ENCODE measurements around the gene LRRC8E.
A peak's percentile ranks its signal among the peaks of the same experiment; 100 is the strongest.

LRRC8E gene

GRCh38 chr19:7900931-7901330, 12.6 kb downstream of the LRRC8E start:
- H3K4ac ChIP-seq (ENCODE audit: low read depth, low read length) = no peak overlapping the region
- no peaks in the 10 kb centered on the region for H3K27me3 ChIP-seq (ENCODE audit: insufficient read depth, low read length)
- no peak overlapping the region for H3K27ac ChIP-seq (ENCODE audit: low read depth, low read length)
- H3K36me3 ChIP-seq (ENCODE audit: control insufficient read depth in 1 of 2, insufficient read depth in 2 of 2, low read length in 2 of 2) = peaks cover 3 to 4% of the 10 kb centered on the region in 2 experiments
- no peak overlapping the region for H3K4me3 ChIP-seq (ENCODE audit: low read depth, low read length)
- DNase-seq = no peak
- H2AK5ac ChIP-seq (ENCODE audit: low read length) = no peak overlapping the region
- H4K8ac ChIP-seq (ENCODE audit: low read depth, low read length) = no peak overlapping the region
- no peak overlapping the region for H3K18ac ChIP-seq (ENCODE audit: low read length)
- H3K4me1 ChIP-seq (ENCODE audit: control insufficient read depth in 1 of 2, insufficient read depth in 2 of 2, low read length in 2 of 2) = peaks cover 13 to 15% of the 10 kb centered on the region in 2 experiments
- WGBS (ENCODE audit: extremely low coverage, insufficient coverage, insufficient read length) = no CpG with 5 or more reads among the region's 3 CpGs
- no peak overlapping the region for H2AFZ ChIP-seq (ENCODE audit: insufficient read depth, low read length, poor library complexity)
- H3K79me1 ChIP-seq (ENCODE audit: low read length) = peaks cover 16% of the 10 kb centered on the region
- no peak overlapping the region for H2BK120ac ChIP-seq (ENCODE audit: insufficient read depth, low read length, poor library complexity)
- H3K23ac ChIP-seq (ENCODE audit: low read length) = no peak overlapping the region
- peaks cover 17% of the 10 kb centered on the region for H3K79me2 ChIP-seq (ENCODE audit: control insufficient read depth, insufficient read depth, low read length, poor library complexity)
- no peak overlapping the region for H3K14ac ChIP-seq (ENCODE audit: low read length)
- peaks cover 2% of the 10 kb centered on the region for H3K9me3 ChIP-seq (ENCODE audit: insufficient read depth, low read depth, low read length)
- no peak overlapping the region for H4K91ac ChIP-seq (ENCODE audit: low read depth, low read length)
- H4K12ac ChIP-seq (ENCODE audit: low read depth, low read length) = no peak overlapping the region
- H2BK12ac ChIP-seq (ENCODE audit: low read length) = no peak overlapping the region
- H3K9ac ChIP-seq (ENCODE audit: low read length) = no peak overlapping the region
- H3K4me2 ChIP-seq (ENCODE audit: low read length) = no peak overlapping the region
- no peak overlapping the region for H2BK5ac ChIP-seq (ENCODE audit: low read depth, low read length, poor library complexity)

- no peaks in the 10 kb centered on the region for H3K27me3 ChIP-seq (ENCODE audit: insufficient read depth, low read length)
- no peak overlapping the region for H4K12ac ChIP-seq (ENCODE audit: low read depth, low read length)
- no peak overlapping the region for H2BK5ac ChIP-seq (ENCODE audit: low read depth, low read length, poor library complexity)
- no CpG with 5 or more reads among the region's 7 CpGs for WGBS (ENCODE audit: extremely low coverage, insufficient coverage, insufficient read length)
- peaks cover 4 to 6% of the 10 kb centered on the region in 2 experiments for H3K36me3 ChIP-seq (ENCODE audit: control insufficient read depth in 1 of 2, insufficient read depth in 2 of 2, low read length in 2 of 2)
- no peak overlapping the region for H3K18ac ChIP-seq (ENCODE audit: low read length)
- H3K9me3 ChIP-seq (ENCODE audit: insufficient read depth, low read depth, low read length) = peaks cover 2% of the 10 kb centered on the region
- peaks cover 17% of the 10 kb centered on the region for H3K79me2 ChIP-seq (ENCODE audit: control insufficient read depth, insufficient read depth, low read length, poor library complexity)
- no peak overlapping the region for H3K4me2 ChIP-seq (ENCODE audit: low read length)
- no peak overlapping the region for H2AFZ ChIP-seq (ENCODE audit: insufficient read depth, low read length, poor library complexity)
- no peak overlapping the region for H3K23ac ChIP-seq (ENCODE audit: low read length)
- no peak for DNase-seq
- no peak overlapping the region for H3K4ac ChIP-seq (ENCODE audit: low read depth, low read length)
- no peak overlapping the region for H3K14ac ChIP-seq (ENCODE audit: low read length)
- no peak overlapping the region for H4K91ac ChIP-seq (ENCODE audit: low read depth, low read length)
- no peak overlapping the region for H2AK5ac ChIP-seq (ENCODE audit: low read length)
- peaks cover 16% of the 10 kb centered on the region for H3K79me1 ChIP-seq (ENCODE audit: low read length)
- peaks cover 13 to 15% of the 10 kb centered on the region in 2 experiments for H3K4me1 ChIP-seq (ENCODE audit: control insufficient read depth in 1 of 2, insufficient read depth in 2 of 2, low read length in 2 of 2)
- H3K4me3 ChIP-seq (ENCODE audit: low read depth, low read length) = no peak overlapping the region
- H3K9ac ChIP-seq (ENCODE audit: low read length) = no peak overlapping the region
- no peak overlapping the region for H2BK12ac ChIP-seq (ENCODE audit: low read length)
- no peak overlapping the region for H2BK120ac ChIP-seq (ENCODE audit: insufficient read depth, low read length, poor library complexity)
- H3K27ac ChIP-seq (ENCODE audit: low read depth, low read length) = no peak overlapping the region
- H4K8ac ChIP-seq (ENCODE audit: low read depth, low read length) = no peak overlapping the region
Measured at GRCh38 chr19:7901337-7901736, 13.0 kb downstream of the LRRC8E start.

- peak overlapping the region; percentile 99 for H4K8ac ChIP-seq (ENCODE audit: low read depth, low read length)
Measured at GRCh38 chr19:7902796-7903243, 14.5 kb downstream of the LRRC8E start.

GRCh38 chr19:7903244-7904073, 15.1 kb downstream of the LRRC8E start, which contains the start of gene MAP2K7:
Gene MAP2K7 (plus strand): TSS chr19:7903877. CDS start chr19:7903945, 68 bp downstream.
- Histone ChIP-seq H3K4ac (ENCODE audit: low read depth, low read length) (peak within 1 kb of the TSS; percentile 95), H3K79me2 (ENCODE audit: control insufficient read depth, insufficient read depth, low read length, poor library complexity) (peaks cover 17% of the 10 kb centered on the region), H4K91ac (ENCODE audit: low read depth, low read length) (peak within 1 kb of the TSS; percentile 97), H3K36me3 (ENCODE audit: control insufficient read depth in 1 of 2, insufficient read depth in 2 of 2, low read length in 2 of 2) (peaks cover 7 to 8% of the 10 kb centered on the region in 2 experiments), H2AK5ac (ENCODE audit: low read length) (peak within 1 kb of the TSS; percentile 86), H3K27me3 (ENCODE audit: insufficient read depth, low read length) (no peaks in the 10 kb centered on the region), H2AFZ (ENCODE audit: insufficient read depth, low read length, poor library complexity) (peak within 1 kb of the TSS; percentile 91), H4K12ac (ENCODE audit: low read depth, low read length) (peak within 1 kb of the TSS; percentile 99), H3K79me1 (ENCODE audit: low read length) (peaks cover 16% of the 10 kb centered on the region), H2BK12ac (ENCODE audit: low read length) (peak within 1 kb of the TSS; percentile 20), H3K9ac (ENCODE audit: low read length) (peak within 1 kb of the TSS; percentile 92), H3K14ac (ENCODE audit: low read length) (peak within 1 kb of the TSS; percentile 88), H3K9me3 (ENCODE audit: insufficient read depth, low read depth, low read length) (peaks cover 2% of the 10 kb centered on the region), H3K27ac (ENCODE audit: low read depth, low read length) (peak within 1 kb of the TSS; percentile 86), H3K18ac (ENCODE audit: low read length) (peak within 1 kb of the TSS; percentile 97), H3K4me1 (ENCODE audit: control insufficient read depth in 1 of 2, insufficient read depth in 2 of 2, low read length in 2 of 2) (peaks cover 13 to 15% of the 10 kb centered on the region in 2 experiments), H4K8ac (ENCODE audit: low read depth, low read length) (peak within 1 kb of the TSS; percentile 99), H3K23ac (ENCODE audit: low read length) (no peak within 1 kb of the TSS), H3K4me2 (ENCODE audit: low read length) (peak within 1 kb of the TSS; percentile 97), H2BK120ac (ENCODE audit: insufficient read depth, low read length, poor library complexity) (peak within 1 kb of the TSS; percentile 86), H3K4me3 (ENCODE audit: low read depth, low read length) (peak within 1 kb of the TSS; percentile 91), H2BK5ac (ENCODE audit: low read depth, low read length, poor library complexity) (peak within 1 kb of the TSS; percentile 88)
- DNase-seq = peak; percentile 100
- WGBS (ENCODE audit: extremely low coverage, insufficient coverage, insufficient read length) = no CpG with 5 or more reads among the region's 89 CpGs

More at GRCh38 chr19:7902796-7903243, 14.5 kb downstream of the LRRC8E start:
- Histone ChIP-seq H3K14ac (ENCODE audit: low read length) (peak overlapping the region; percentile 88), H3K79me1 (ENCODE audit: low read length) (peaks cover 16% of the 10 kb centered on the region), H3K4me3 (ENCODE audit: low read depth, low read length) (peak overlapping the region; percentile 75), H3K4me2 (ENCODE audit: low read length) (peak overlapping the region; percentile 97), H2AK5ac (ENCODE audit: low read length) (peak overlapping the region; percentile 86), H4K91ac (ENCODE audit: low read depth, low read length) (peak overlapping the region; percentile 97), H3K79me2 (ENCODE audit: control insufficient read depth, insufficient read depth, low read length, poor library complexity) (peaks cover 17% of the 10 kb centered on the region), H3K18ac (ENCODE audit: low read length) (peak overlapping the region; percentile 97), H3K4ac (ENCODE audit: low read depth, low read length) (peak overlapping the region; percentile 95), H4K12ac (ENCODE audit: low read depth, low read length) (peak overlapping the region; percentile 99), H2BK5ac (ENCODE audit: low read depth, low read length, poor library complexity) (peak overlapping the region; percentile 70), H2AFZ (ENCODE audit: insufficient read depth, low read length, poor library complexity) (peak overlapping the region; percentile 91), H3K27me3 (ENCODE audit: insufficient read depth, low read length) (no peaks in the 10 kb centered on the region), H3K27ac (ENCODE audit: low read depth, low read length) (no peak overlapping the region), H2BK12ac (ENCODE audit: low read length) (peak overlapping the region; percentile 20), H2BK120ac (ENCODE audit: insufficient read depth, low read length, poor library complexity) (peak overlapping the region; percentile 86), H3K4me1 (ENCODE audit: control insufficient read depth in 1 of 2, insufficient read depth in 2 of 2, low read length in 2 of 2) (peaks cover 13 to 15% of the 10 kb centered on the region in 2 experiments), H3K36me3 (ENCODE audit: control insufficient read depth in 1 of 2, insufficient read depth in 2 of 2, low read length in 2 of 2) (peaks cover 7 to 8% of the 10 kb centered on the region in 2 experiments), H3K23ac (ENCODE audit: low read length) (no peak overlapping the region), H3K9ac (ENCODE audit: low read length) (peak overlapping the region; percentile 92), H3K9me3 (ENCODE audit: insufficient read depth, low read depth, low read length) (peaks cover 2% of the 10 kb centered on the region)
- peak in 1 of 2 donors; percentile 31 for DNase-seq
- no CpG with 5 or more reads among the region's 20 CpGs for WGBS (ENCODE audit: extremely low coverage, insufficient coverage, insufficient read length)

All from trophoblast cell (in vitro differentiated cells and primary cell).